Vagina (tissue), 2 donors: ENCODE results near the gene TAF1L. TPM values are rescaled to one million over a fixed set of nuclear protein-coding genes. Genes with fewer than 3 reads are reported as not detected.

Experiments
- DNase-seq, 2 donors: peaks; one replicate each; pipeline ENCODE4 v3.0.0-alpha.2; 2017; ENCODE audit errors: extremely low spot score in 2 of 2
- H3K27ac ChIP-seq: fragments of 200-600 bp; sonication (generic); one replicate; pipeline ENCODE4 v1.5.1; 2019
- H3K27me3 ChIP-seq: fragments of 200-600 bp; sonication (generic); one replicate; pipeline ENCODE4 v1.5.1; 2019
- H3K36me3 ChIP-seq, 2 donors: fragments of 200-600 bp; sonication (generic); one replicate each; pipeline ENCODE4 v1.5.1; 2017 to 2019
- H3K4me1 ChIP-seq: fragments of 200-600 bp; sonication (generic); one replicate; pipeline ENCODE4 v1.5.1; 2019
- H3K4me3 ChIP-seq, 2 donors: fragments of 200-600 bp; sonication (generic); 1 replicate in 1 of 2; 2 replicates in 1 of 2; pipeline ENCODE4 v1.5.1; 2016 to 2019
- H3K9me3 ChIP-seq: fragments of 200-600 bp; sonication (generic); one replicate; pipeline ENCODE4 v1.5.1; 2019
- POLR2A ChIP-seq, 2 donors: fragments of 450-650 bp; IDR thresholded peaks; one replicate each; pipeline ENCODE4 v1.6.1; 2017; ENCODE audit warnings: antibody characterized with exemption in 2 of 2, mild to moderate bottlenecking in 2 of 2, moderate library complexity in 2 of 2
- POLR2AphosphoS5 ChIP-seq, 2 donors: sonication (generic); formaldehyde crosslinking; IDR thresholded peaks; one replicate each; pipeline ENCODE4 v1.9.0; 2017; ENCODE audit warnings: antibody characterized with exemption in 2 of 2, mild to moderate bottlenecking in 2 of 2, low read depth in 1 of 2; ENCODE audit not compliant: insufficient read depth in 1 of 2
- intact Hi-C: fragments of 100-400 bp; cut with DNase I; formaldehyde crosslinking; loops from one replicate; pipeline ENCODE4 v1.15.1; 2023
- total RNA-seq: library from RNA; depleted of rRNA; stranded (reverse); fragments of >200 nt; gene quantifications from one replicate; pipeline ENCODE4 v1.2.3, GENCODE V29; 2016
- TF ChIP-seq, protein P1 (sequence below), 3 experiments: fragments of 450-650 bp in 2 of 3; fragments of 200-600 bp in 1 of 3; sonication (generic) in 1 of 3; IDR thresholded peaks; one replicate each; pipeline ENCODE4 v1.5.1; 2017 to 2019; ENCODE audit warnings: antibody characterized with exemption in 3 of 3, mild to moderate bottlenecking in 2 of 3, moderate library complexity in 2 of 3

The TAF1L gene
- total RNA-seq, 1 donor from 2014 or later: not detected

DNA sequence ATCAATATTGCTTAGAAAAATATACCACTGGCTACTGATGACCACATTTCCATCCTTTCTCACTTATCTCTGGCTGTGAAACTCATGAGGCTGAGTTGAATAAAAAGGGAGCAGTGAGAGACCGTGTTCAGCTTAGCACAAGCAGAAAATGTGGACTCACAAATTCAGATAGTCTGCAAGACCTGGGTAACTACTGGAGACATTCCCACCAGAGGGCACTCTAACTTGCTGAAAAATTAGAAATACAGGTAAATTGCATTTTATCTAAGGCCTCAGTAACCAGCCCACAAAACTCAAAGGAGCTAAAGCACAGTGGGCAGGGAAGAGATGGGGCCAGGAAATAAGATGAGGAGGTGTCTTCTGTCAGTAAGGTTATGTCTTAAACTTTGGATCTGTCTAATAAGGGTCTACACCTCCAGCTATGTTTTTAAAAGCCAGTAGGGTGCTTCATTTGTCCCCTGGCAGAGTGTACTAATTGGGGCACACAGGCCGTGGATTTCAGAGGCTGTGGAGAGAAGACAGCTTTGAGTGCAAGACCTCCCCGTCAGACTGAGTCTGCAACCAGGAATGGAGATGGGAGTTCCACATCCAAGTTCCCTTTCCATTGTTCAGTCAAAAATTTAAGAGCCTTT is 53.8 kb downstream of the TAF1L start:
- no peak for TF ChIP-seq POLR2A (IDR thresholded peaks at IDR 0.05)
- TF ChIP-seq POLR2AphosphoS5 (IDR thresholded peaks at IDR 0.05; ENCODE audit: insufficient read depth in 1 of 2, low read depth in 1 of 2): no peak
- TF ChIP-seq, protein P1, sequence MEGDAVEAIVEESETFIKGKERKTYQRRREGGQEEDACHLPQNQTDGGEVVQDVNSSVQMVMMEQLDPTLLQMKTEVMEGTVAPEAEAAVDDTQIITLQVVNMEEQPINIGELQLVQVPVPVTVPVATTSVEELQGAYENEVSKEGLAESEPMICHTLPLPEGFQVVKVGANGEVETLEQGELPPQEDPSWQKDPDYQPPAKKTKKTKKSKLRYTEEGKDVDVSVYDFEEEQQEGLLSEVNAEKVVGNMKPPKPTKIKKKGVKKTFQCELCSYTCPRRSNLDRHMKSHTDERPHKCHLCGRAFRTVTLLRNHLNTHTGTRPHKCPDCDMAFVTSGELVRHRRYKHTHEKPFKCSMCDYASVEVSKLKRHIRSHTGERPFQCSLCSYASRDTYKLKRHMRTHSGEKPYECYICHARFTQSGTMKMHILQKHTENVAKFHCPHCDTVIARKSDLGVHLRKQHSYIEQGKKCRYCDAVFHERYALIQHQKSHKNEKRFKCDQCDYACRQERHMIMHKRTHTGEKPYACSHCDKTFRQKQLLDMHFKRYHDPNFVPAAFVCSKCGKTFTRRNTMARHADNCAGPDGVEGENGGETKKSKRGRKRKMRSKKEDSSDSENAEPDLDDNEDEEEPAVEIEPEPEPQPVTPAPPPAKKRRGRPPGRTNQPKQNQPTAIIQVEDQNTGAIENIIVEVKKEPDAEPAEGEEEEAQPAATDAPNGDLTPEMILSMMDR (IDR thresholded peaks at IDR 0.05): peak in 1 of 3 experiments; percentile 19
- Histone ChIP-seq H3K4me3 (no peak overlapping the region), H3K27ac (no peak overlapping the region), H3K36me3 (no peaks in the 10 kb centered on the region), H3K27me3 (no peaks in the 10 kb centered on the region), H3K9me3 (no peaks in the 10 kb centered on the region), H3K4me1 (no peaks in the 10 kb centered on the region)
- intact Hi-C loops: no loop called here
- DNase-seq: no peak

DNA sequence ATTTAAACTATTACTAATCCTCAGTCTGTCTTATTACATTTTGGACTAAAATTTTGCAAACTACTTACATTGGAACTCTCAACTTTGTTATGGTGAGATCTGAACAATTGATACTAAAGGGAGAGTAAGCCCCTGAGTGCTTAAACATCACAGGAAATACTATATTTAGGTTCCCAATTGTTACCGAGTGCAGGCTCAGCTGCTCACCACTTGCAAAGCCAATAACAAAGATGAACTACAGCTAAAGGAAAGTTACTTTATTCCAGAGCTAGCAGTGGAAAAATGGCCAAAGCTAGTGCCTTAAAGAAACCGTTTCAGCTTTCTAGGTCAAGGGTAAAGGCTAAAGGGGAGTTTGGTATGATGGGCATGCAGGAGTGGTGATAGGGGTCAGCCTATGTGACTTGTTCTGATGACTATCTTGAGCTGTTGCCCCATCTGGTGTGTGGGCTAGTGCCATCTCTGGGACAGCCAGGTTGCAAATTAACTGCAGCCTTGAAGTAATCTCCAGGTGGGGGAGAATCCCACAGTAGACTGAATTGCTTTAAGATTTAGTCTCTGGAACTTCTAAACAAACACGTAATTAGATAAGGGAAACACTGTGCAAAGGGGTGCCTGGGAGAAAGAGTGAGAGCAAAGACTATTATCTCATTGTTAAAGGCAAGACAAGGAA is 54.7 kb downstream of the TAF1L start:
- intact Hi-C loops: no loop called here
- H3K27ac ChIP-seq: no peak overlapping the region
- TF ChIP-seq, protein P1 (IDR thresholded peaks at IDR 0.05): no peak
- no peak for TF ChIP-seq POLR2AphosphoS5 (IDR thresholded peaks at IDR 0.05; ENCODE audit: insufficient read depth in 1 of 2, low read depth in 1 of 2)
- TF ChIP-seq POLR2A (IDR thresholded peaks at IDR 0.05): no peak
- no peaks in the 10 kb centered on the region for H3K36me3 ChIP-seq
- H3K9me3 ChIP-seq: no peaks in the 10 kb centered on the region
- H3K4me1 ChIP-seq: no peaks in the 10 kb centered on the region
- H3K27me3 ChIP-seq: no peaks in the 10 kb centered on the region
- no peak for DNase-seq
- no peak overlapping the region for H3K4me3 ChIP-seq

DNA sequence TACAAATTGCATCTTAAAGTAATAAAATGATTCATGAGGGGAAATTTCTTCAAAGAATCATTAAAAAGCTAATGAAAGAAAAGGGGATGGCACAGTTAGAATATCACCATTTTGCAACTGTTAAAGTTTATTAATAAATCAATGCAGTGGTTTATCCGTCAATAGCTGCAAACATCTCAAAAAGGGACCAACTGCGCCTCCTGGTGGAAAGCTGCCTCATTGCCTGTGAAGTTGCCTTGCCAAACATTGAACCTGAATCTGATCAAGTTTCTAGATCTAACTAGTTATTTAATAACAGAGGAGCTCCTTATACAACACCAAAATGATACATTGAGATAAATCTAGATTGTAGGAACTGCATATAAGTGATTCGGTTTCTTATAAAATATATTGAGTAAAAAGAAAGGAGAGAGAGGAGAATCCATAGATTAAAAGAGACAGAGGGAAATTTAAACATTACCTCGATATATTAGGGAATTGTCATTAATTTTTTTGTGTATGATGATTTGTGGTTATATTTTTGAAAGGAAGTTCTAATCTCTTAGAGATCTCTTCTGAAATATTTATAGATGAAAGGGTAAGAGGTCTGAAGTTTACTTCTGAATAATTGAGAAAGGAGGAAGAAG is 55.6 kb downstream of the TAF1L start:
- Histone ChIP-seq H3K4me1 (no peaks in the 10 kb centered on the region), H3K27ac (no peak overlapping the region), H3K9me3 (no peaks in the 10 kb centered on the region), H3K27me3 (no peaks in the 10 kb centered on the region), H3K36me3 (no peaks in the 10 kb centered on the region), H3K4me3 (no peak overlapping the region)
- no peak for TF ChIP-seq POLR2A (IDR thresholded peaks at IDR 0.05)
- TF ChIP-seq POLR2AphosphoS5 (IDR thresholded peaks at IDR 0.05; ENCODE audit: insufficient read depth in 1 of 2, low read depth in 1 of 2): peak in 1 of 2 donors; percentile 10
- TF ChIP-seq, protein P1 (IDR thresholded peaks at IDR 0.05): peak; percentile 87 to 93 (median 88)
- no peak for DNase-seq
- intact Hi-C loops: loop anchor here (5.0 to 10.0 kb wide), 2 partner anchors 208 to 415 kb away; no protein-coding TSS in a partner anchor

Other genes with a start within 250 kb of the TAF1L start
- gene RIGI, start 109.5 kb downstream of the TAF1L start, total RNA-seq: 11.3 TPM
- not detected for gene SMIM27, start 83.3 kb downstream of the TAF1L start, total RNA-seq
- gene TOPORS, start 83.1 kb downstream of the TAF1L start, total RNA-seq: 18.4 TPM
- gene NDUFB6, start 62.5 kb downstream of the TAF1L start, total RNA-seq: 28.0 TPM
- gene TMEM215, start 147.9 kb upstream of the TAF1L start, total RNA-seq: not detected